ACHN (cell line): Measurements from ENCODE around the gene TMED4.
"Not testable (repeated sequence)": the region's sequence is repeated elsewhere in the genome, so short reads cannot be mapped to it uniquely, and the experiment has no call there.

Experiments
- DNase-seq: peaks from one replicate; pipeline ENCODE4 v3.0.0-alpha.2; 2015
- in situ Hi-C: cut with HindIII; loops from 2 replicates; pipeline ENCODE4 v1.10.0; 2017; ENCODE audit warnings: low sequenced_read_pairs, low pct_ligation_motif_present, low pct_unique_long_range_greater_than_20kb

Gene TMED4

GRCh38 chr7:44609829-44610228 lies 27.8 kb upstream of the TMED4 start:
- in situ Hi-C loops, result no loop called here
- DNase-seq, result no peak

- in situ Hi-C loops, result no loop called here
- DNase-seq, result no peak
Measured at GRCh38 chr7:44608916-44609648, 27.1 kb upstream of the TMED4 start.

GRCh38 chr7:44607141-44608068 lies 25.4 kb upstream of the TMED4 start:
- in situ Hi-C loops, result no loop called here
- peak; percentile 23 for DNase-seq

GRCh38 chr7:44606341-44607140 lies 24.5 kb upstream of the TMED4 start, which contains the start of gene OGDH:
TSS of gene OGDH (plus strand) at chr7:44606627. CDS start at chr7:44624344, 17,717 bp downstream.
- DNase-seq, result peak; percentile 100
- in situ Hi-C loops, result no loop called here

GRCh38 chr7:44604941-44605340 lies 22.9 kb upstream of the TMED4 start:
- no peak for DNase-seq
- in situ Hi-C loops, result no loop called here

GRCh38 chr7:44603193-44603592 lies 21.2 kb upstream of the TMED4 start:
- in situ Hi-C loops, result no loop called here
- DNase-seq, result no peak

GRCh38 chr7:44602576-44602910 lies 20.5 kb upstream of the TMED4 start:
- no peak for DNase-seq
- in situ Hi-C loops, result no loop called here

GRCh38 chr7:44599222-44599621 lies 17.2 kb upstream of the TMED4 start:
- in situ Hi-C loops, result loop anchor here (25.0 kb wide), 1 partner anchor 238 kb away; the partner anchor contains the start of gene H2AZ2
- no peak for DNase-seq

- DNase-seq, result not testable (repeated sequence)
- in situ Hi-C loops, result loop anchor here (25.0 kb wide), 1 partner anchor 240 kb away; the partner anchor contains the start of gene H2AZ2
Measured at GRCh38 chr7:44597181-44597580, 15.2 kb upstream of the TMED4 start.

GRCh38 chr7:44595934-44596635 lies 14.1 kb upstream of the TMED4 start:
- peak; percentile 48 for DNase-seq
- in situ Hi-C loops, result loop anchor here (25.0 kb wide), 1 partner anchor 241 kb away; the partner anchor contains the start of gene H2AZ2

GRCh38 chr7:44590910-44591309 lies 8.9 kb upstream of the TMED4 start:
- DNase-seq, result no peak
- in situ Hi-C loops, result loop anchor here (25.0 kb wide), 1 partner anchor 246 kb away; the partner anchor contains the start of gene H2AZ2

GRCh38 chr7:44587843-44588711 lies 6.0 kb upstream of the TMED4 start:
- peak; percentile 66 for DNase-seq
- in situ Hi-C loops, result loop anchor here (25.0 kb wide), 1 partner anchor 249 kb away; the partner anchor contains the start of gene H2AZ2

- no peak for DNase-seq
- in situ Hi-C loops, result loop anchor here (25.0 kb wide), 1 partner anchor 254 kb away; the partner anchor contains the start of gene H2AZ2
Measured at GRCh38 chr7:44583146-44583865, 1.3 kb upstream of the TMED4 start.

GRCh38 chr7:44580945-44581878 lies 819 bp downstream of the TMED4 start:
- DNase-seq, result peak; percentile 28
- in situ Hi-C loops, result loop anchor here (25.0 kb wide), 1 partner anchor 256 kb away; the partner anchor contains the start of gene H2AZ2

- DNase-seq, result no peak
- in situ Hi-C loops, result loop anchor here (25.0 kb wide), 1 partner anchor 261 kb away; the partner anchor contains the start of gene H2AZ2
Measured at GRCh38 chr7:44576228-44576627, 5.8 kb downstream of the TMED4 start.
